GM18861 (cell line): ENCODE measurements around the gene SLC10A6.

Source experiments
- ATAC-seq: cut with Tn5 transposase; IDR thresholded peaks from one replicate; pipeline ENCODE4 v1.9.1; 2021; ENCODE audit not compliant: unreplicated experiment

Gene SLC10A6

GRCh38 chr4:86848136-86848535 is 1.0 kb downstream of the SLC10A6 start:
- ATAC-seq, result no peak

DNA sequence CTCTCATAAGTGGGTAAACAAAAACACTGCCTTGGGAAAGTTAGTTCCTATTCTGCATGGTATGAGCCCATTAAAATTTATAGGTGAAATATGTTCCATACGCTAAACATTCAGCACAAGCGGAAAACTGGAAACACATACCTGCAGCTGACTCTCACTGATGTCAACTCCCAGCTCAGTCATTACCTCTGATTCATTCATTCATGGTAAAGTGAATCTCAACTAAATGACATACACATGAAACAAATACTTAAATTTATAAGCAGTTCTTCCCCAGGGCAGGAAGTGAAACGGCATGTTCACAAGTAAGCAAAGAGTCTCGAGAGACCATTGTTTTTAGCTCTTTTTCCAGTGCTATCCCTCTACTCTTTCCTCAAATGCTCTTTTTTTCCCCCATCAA is 1.6 kb downstream of the SLC10A6 start:
- no peak for ATAC-seq

DNA sequence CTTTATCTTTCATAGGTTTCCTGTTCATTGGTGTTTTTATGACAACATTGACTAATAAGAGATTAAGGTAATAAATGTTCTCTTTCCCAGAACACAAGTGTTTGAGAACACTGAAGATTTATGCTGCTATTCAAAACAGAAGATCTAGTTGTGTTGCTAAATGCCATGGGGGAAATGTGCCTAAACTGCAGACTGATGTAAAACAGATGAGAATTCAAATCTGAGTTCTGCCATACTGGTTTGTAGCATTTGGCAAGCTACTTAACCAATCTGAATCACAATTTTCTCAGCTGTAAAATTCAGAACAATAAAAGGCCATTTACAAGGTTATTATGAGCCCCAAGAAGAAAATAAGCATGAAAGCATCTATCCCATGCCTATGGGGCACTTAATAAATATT is 2.3 kb downstream of the SLC10A6 start:
- ATAC-seq, result no peak

GRCh38 chr4:86845593-86845992 is 3.6 kb downstream of the SLC10A6 start:
- no peak for ATAC-seq

GRCh38 chr4:86841309-86841708 is 7.9 kb downstream of the SLC10A6 start:
- no peak for ATAC-seq

DNA sequence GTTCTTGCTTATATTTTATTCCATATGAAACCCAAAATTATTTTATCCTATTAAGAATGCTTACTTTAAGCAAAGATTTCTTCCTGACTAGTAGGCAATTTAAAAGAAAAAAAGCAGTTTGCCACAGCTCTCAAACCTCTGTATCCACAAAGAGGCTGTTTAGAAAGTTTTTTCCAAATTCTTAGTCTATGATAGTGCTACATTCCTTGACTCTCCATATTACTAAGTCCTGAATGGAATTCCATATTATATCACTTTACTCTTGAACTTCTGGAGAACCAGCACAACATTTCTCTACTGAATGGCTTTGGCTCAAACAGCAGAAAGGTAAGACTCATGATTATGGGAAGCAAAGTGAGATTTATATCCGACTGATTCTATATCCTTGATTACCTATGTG is 8.3 kb downstream of the SLC10A6 start:
- no peak for ATAC-seq

DNA sequence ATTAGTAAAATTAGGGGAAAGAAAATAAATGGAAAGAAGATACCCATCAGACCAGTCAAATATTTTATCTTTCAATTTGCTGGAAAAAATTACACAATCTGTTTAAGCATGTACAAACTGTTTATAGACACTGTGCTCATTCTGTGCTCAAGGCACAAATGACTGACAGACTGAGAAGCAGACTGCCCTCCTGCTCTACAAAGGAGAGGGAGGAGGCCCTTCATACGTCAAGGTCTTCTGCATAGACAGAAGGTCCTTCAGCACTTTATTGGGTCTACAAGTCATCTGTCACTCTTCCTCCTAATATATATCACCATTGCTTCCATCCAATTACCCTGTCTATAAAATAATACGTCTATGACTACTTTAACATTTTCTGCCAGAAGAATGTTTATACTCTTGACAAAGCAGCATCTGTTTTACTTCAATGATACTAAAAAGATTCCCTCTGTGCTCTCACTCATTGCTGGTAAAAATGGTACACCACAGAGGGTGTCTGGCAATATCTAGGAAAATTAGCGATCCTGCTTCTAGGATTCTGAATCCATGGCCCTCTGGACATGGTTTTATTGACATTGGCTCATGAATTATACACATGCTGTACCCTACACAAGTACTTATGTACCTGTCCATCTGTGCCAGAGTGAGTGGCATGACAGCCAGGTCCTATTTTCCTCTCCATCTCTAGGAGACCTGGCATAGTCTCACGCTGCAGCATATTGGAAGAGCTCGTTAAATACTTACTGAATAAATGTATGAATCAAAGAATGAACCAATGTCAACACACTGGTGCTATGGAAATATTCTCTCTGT is 11.3 kb downstream of the SLC10A6 start:
- ATAC-seq, result no peak

DNA sequence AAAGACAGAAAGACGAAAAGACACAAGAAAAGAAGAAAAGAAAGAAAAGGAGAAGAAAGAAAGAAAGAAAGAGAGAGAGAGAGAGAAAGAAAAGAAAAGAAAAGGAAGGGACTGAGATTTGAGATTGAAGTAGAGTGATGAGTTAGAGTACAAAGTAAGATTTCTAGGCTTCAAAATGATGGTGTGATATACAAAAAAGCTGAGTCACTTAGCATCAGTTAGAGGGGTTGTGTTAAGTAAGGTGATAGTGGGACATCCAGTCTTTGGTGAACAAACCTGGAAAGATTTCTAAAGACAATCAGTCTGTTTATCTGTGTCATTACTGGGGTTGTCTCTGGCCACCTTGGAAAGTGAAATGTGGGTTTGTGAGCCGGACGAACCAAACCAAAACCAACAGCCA is 13.5 kb downstream of the SLC10A6 start:
- ATAC-seq, result no peak

DNA sequence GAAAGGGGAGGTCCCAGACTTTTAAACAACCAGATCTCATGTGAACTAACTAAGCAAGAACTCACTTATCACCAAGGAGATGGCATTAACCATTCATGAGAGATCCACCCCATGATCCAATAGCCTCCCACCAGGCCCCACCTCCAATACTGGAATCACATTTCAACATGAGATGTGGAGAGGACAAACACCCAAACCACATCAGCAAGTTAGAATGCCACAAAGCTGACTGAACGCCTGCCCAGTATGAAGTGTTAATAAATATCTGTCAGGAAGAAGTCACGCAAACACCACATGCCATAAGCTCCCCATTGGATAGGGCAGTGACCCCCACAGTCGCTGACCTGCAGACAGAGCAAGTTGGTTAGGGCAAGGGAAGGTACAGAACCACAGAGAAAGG is 14.3 kb downstream of the SLC10A6 start:
- ATAC-seq, result no peak

DNA sequence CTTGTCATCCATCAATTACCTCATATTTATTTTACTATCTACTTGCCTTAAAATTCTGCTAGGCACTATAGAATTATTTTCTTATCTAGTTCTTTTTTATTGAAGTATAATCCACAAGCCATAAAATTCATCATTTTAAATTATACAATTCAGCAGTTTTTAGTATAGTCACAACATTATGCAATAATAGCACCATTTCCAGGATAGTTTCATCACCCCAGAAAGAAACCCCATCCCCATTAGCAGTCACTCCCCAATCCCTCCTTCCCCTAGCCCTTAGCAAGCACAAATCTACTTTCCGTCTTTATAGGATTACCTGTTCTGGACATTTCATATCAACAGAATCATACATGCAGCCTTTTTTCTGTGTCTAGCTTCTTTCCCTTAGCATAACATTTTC is 15.6 kb downstream of the SLC10A6 start:
- no peak for ATAC-seq

DNA sequence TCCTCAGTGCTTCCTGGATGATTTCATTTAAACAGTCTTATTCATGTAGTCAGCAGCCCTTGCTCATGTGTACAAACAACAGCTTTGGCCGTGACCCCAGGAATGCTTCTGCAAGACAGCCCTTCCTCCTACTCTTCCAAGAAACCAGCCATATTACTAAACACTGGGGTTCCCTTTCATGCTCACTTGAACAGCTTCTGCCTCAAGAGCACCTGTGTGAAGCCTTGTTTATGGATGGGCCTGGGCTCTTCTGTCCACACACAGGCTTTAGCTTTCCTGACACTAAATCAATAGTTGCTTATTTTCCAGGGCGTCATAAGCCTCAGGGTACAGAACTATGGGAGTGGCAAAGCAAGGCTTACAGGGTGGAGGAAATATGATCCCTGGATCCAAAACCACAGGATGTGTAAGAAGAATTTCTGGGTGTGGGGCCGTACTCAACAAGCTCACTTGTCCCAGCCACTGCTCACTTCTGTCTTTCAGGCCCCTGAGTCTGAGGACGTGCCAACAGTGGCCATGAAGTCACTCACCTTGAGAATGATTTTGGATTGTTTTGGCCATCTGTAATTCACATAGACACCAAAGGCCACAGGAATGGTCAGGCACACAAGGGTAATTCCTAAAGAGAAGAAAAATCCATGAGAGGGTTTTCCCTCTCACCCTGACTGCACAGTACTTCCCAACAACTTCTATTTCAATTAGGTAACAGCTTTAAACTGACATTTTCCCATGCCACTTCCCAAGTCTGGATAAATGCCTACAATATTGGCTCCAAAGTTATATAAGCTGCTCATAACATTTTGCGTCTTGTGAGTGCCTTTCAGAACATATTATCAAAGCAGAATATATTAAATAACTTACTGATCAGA is 17.7 kb downstream of the SLC10A6 start:
- no peak for ATAC-seq

DNA sequence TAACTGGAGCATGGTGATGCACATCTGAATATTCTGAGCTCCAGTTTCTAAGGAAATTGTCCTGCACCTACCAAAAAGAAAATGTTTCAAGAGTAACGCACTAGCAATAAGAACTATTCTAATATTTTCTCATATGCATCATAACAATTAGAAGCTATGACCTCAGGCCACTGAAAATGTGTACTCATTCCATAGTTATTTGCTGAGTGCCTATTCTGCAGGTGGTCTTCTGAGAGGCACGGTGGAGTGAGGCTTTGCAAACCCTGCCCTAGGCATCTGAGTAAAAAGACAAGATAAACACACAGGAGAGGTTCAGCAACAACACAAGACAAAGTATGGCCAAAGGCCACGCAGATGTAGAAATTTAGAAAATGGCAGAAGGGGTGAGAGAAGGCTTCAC is 23.7 kb downstream of the SLC10A6 start:
- ATAC-seq, result no peak

DNA sequence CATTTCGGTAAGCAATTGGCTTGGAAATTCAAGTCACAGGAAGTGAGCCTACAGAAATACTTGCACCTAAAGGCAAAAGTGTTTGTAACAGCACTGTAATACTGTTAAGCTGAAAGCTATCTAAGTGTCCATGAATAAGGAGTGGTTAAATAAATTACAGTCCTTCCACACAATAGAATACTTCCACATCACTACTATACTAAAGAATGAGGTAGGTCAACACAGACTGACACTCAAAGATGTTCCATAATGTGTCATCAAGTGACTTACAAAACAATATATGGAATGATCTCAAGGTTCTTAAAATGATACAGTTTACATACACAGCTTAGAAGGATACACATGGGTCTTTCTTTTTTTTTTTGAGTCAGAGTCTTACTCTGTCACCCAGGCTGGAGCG is 27.0 kb downstream of the SLC10A6 start:
- no peak for ATAC-seq

- ATAC-seq, result no peak
Measured at GRCh38 chr4:86821151-86821550, 28.0 kb downstream of the SLC10A6 start.

GRCh38 chr4:86819561-86819960 is 29.6 kb downstream of the SLC10A6 start:
- no peak for ATAC-seq

- ATAC-seq, result no peak
Measured at GRCh38 chr4:86818841-86819240, 30.3 kb downstream of the SLC10A6 start.

- ATAC-seq, result no peak
Measured at GRCh38 chr4:86818211-86818610, 31.0 kb downstream of the SLC10A6 start.

DNA sequence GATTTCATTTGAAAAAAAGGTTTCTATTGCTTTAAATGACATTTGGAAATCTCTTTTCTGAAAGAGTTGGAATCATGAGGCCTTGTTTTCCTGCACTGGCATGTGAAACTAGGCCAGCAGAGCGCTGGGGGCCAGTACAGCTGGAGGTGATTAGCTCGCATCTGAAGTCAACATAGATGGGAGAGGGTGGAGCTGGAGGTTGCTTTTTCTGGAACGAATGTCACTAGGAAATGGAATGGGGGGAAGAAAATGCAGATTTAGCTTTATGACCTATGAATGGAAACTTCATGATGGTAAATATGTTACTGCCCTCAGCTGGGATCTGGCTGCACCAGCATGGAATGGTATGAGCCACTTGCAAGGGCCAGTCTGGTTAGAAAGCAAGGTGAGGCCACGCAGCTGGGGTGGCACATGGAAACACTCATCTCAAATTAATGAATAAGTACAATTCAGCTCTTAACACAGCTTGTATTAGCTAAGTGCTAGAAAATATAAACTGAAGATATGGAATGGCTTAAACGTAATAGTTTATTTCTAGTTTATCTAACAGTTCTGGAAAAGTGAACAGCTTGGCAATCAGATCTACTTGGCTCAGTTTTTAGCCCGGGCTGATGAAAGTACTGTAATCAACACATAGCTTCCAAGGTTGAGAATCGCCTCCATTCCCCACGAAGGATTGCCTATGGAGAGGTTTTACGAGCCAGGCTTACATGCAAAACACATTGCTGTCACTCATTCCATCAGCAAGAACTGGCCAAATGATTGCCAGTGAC is 32.5 kb downstream of the SLC10A6 start:
- ATAC-seq, result no peak

- ATAC-seq, result no peak
Measured at GRCh38 chr4:86815653-86816052, 33.5 kb downstream of the SLC10A6 start.

DNA sequence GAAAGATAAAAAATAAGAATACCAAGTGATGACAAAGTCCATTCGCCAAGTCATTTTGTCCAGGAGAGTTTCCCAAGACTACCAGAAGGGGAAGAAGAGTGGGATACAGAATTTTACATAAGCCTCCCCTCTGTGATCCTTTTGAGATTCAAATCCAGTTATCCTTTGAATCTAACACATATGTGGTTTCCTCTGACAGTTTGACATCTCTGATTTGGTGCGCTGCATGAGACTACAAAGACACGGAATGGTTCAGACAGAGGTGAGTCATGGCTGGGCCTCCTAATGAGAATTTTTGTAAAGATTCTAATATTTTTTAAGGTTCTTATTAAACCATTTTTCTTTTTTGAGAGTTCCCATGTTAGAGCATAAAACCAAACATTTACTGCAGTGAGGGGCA is 38.3 kb downstream of the SLC10A6 start:
- no peak for ATAC-seq

- no peak for ATAC-seq
Measured at GRCh38 chr4:86809809-86810208, 39.4 kb downstream of the SLC10A6 start.

- no peak for ATAC-seq
Measured at GRCh38 chr4:86791126-86791525, 58.1 kb downstream of the SLC10A6 start.
